MM.1S (cell line): ENCODE results near the gene PODXL2.
A peak's percentile ranks its signal among the peaks of the same experiment; 100 is the strongest.

ENCODE experiments used
- DNase-seq: peaks from one replicate; pipeline ENCODE4 v3.0.0-alpha.2; 2015
- H2AFZ ChIP-seq: fragments of 300-600 bp; sonication (generic); 2 replicates; pipeline ENCODE4 v1.6.0; 2016; ENCODE audit warnings: antibody characterized with exemption, low read length
- H3F3A ChIP-seq: fragments of 300-600 bp; sonication (generic); 2 replicates; pipeline ENCODE4 v1.6.1; 2016; ENCODE audit warnings: mild to moderate bottlenecking, antibody characterized with exemption, low read length, moderate library complexity, mixed read lengths; ENCODE audit not compliant: insufficient read depth
- H3K27ac ChIP-seq: fragments of 300-600 bp; sonication (generic); 2 replicates; pipeline ENCODE4 v1.5.1; 2016; ENCODE audit warnings: mild to moderate bottlenecking, low read length
- H3K27me3 ChIP-seq: fragments of 300-600 bp; sonication (generic); replicated peaks from 2 replicates; pipeline ENCODE4 v1.6.0; 2016; ENCODE audit warnings: low read length; ENCODE audit not compliant: insufficient read depth
- H3K36me3 ChIP-seq: fragments of 300-600 bp; sonication (generic); replicated peaks from 2 replicates; pipeline ENCODE4 v1.6.1; 2016; ENCODE audit warnings: mild to moderate bottlenecking, low read length, mixed read lengths; ENCODE audit not compliant: insufficient read depth
- H3K4me1 ChIP-seq: fragments of 300-600 bp; sonication (generic); 2 replicates; pipeline ENCODE4 v1.6.1; 2016; ENCODE audit warnings: low read length, mixed read lengths
- H3K4me2 ChIP-seq: fragments of 300-600 bp; sonication (generic); 2 replicates; pipeline ENCODE4 v1.6.0; 2016; ENCODE audit warnings: low read depth, low read length
- H3K4me3 ChIP-seq: fragments of 300-600 bp; sonication (generic); 2 replicates; pipeline ENCODE4 v1.5.1; 2016; ENCODE audit warnings: low read length, mixed read lengths
- H3K79me2 ChIP-seq: fragments of 300-600 bp; sonication (generic); 2 replicates; pipeline ENCODE4 v1.6.1; 2016; ENCODE audit warnings: mixed run types, low read length, mixed read lengths
- H3K9ac ChIP-seq: fragments of 300-600 bp; sonication (generic); 2 replicates; pipeline ENCODE4 v1.6.1; 2016; ENCODE audit warnings: low read length, mixed read lengths
- H3K9me2 ChIP-seq: fragments of 300-600 bp; sonication (generic); replicated peaks from 2 replicates; pipeline ENCODE4 v1.6.1; 2016; ENCODE audit warnings: mild to moderate bottlenecking, low read length, mixed read lengths; ENCODE audit not compliant: insufficient read depth
- H3K9me3 ChIP-seq: fragments of 300-600 bp; sonication (generic); replicated peaks from 2 replicates; pipeline ENCODE4 v1.6.1; 2016; ENCODE audit warnings: mild to moderate bottlenecking, low read length, mixed read lengths; ENCODE audit not compliant: insufficient read depth
- H4K20me1 ChIP-seq: fragments of 300-600 bp; sonication (generic); 2 replicates; pipeline ENCODE4 v1.6.1; 2016; ENCODE audit warnings: mild to moderate bottlenecking, low read length, moderate library complexity, mixed read lengths; ENCODE audit not compliant: insufficient read depth
- CTCF ChIP-seq: fragments of 300-600 bp; sonication (generic); IDR thresholded peaks from 2 replicates; pipeline ENCODE4 v1.5.1; 2016; ENCODE audit warnings: antibody characterized with exemption, low read length, mixed read lengths
- EZH2 ChIP-seq: fragments of 300-600 bp; sonication (generic); optimal IDR thresholded peaks from 2 replicates; pipeline ENCODE3; 2017; ENCODE audit warnings: low read depth, mild to moderate bottlenecking, antibody characterized with exemption, low read length, mixed read lengths
- EZH2phosphoT487 ChIP-seq: fragments of 300-600 bp; sonication (generic); IDR thresholded peaks from 2 replicates; pipeline ENCODE4 v1.6.1; 2018; ENCODE audit warnings: antibody characterized with exemption, low read length

Gene PODXL2

GRCh38 chr3:127690106-127690505, 61.1 kb downstream of the PODXL2 start:
- no peak overlapping the region for H2AFZ ChIP-seq
- H3K27me3 ChIP-seq, result no peaks in the 10 kb centered on the region
- H3K4me2 ChIP-seq, result no peak overlapping the region
- H3F3A ChIP-seq, result no peaks in the 10 kb centered on the region
- no peaks in the 10 kb centered on the region for H3K9me2 ChIP-seq
- H3K4me1 ChIP-seq, result no peaks in the 10 kb centered on the region
- H3K36me3 ChIP-seq, result no peaks in the 10 kb centered on the region
- H4K20me1 ChIP-seq, result no peaks in the 10 kb centered on the region
- no peaks in the 10 kb centered on the region for H3K79me2 ChIP-seq
- TF ChIP-seq CTCF (no peak), EZH2 (no peak), EZH2phosphoT487 (no peak)
- DNase-seq, result no peak
- no peak overlapping the region for H3K27ac ChIP-seq
- no peak overlapping the region for H3K9ac ChIP-seq
- H3K9me3 ChIP-seq, result no peaks in the 10 kb centered on the region
- H3K4me3 ChIP-seq, result no peak overlapping the region

DNA sequence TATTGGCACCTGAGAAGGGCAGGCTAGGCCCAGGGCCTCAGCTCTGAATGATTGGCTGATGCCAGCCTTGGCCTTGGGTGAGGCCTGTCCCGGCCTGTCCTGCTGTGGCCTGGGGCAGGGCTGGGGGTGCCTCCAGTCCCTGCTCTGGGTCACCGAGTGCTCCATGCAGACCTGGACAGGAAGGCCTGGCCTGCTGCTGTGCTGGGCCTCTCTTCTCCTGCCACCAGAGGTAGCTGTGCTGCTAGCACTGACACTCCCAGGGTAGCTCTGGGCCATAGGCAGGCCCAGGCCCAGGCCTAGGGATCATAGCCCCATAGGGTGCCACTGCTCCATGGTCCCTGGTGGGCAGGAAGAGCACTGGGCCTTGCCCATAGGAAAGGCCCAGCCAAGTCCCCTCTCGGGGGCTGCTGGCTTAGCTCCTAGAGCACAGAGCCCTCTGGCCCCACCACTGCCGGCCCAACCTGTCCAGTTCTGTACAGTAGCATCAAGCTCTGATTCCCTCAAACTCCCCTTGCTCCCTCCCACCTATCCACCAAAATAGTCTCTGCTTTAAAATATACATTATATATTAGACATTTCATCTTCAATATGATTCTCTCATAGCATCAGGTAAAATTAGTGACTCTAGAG, 62.0 kb downstream of the PODXL2 start:
- TF ChIP-seq EZH2phosphoT487 (no peak), CTCF (peak; percentile 24)
- Histone ChIP-seq H3K79me2 (no peaks in the 10 kb centered on the region), H3K4me2 (no peak overlapping the region), H3K9me2 (no peaks in the 10 kb centered on the region), H3F3A (no peaks in the 10 kb centered on the region), H3K27ac (no peak overlapping the region), H3K9me3 (no peaks in the 10 kb centered on the region), H3K4me3 (no peak overlapping the region), H2AFZ (no peak overlapping the region), H3K4me1 (no peaks in the 10 kb centered on the region), H4K20me1 (no peaks in the 10 kb centered on the region), H3K27me3 (no peaks in the 10 kb centered on the region), H3K9ac (no peak overlapping the region), H3K36me3 (no peaks in the 10 kb centered on the region)
- peak; percentile 14 for DNase-seq

GRCh38 chr3:127691489-127691888, 62.5 kb downstream of the PODXL2 start:
- no peak for DNase-seq
- Histone ChIP-seq H3K9me3 (no peaks in the 10 kb centered on the region), H3K4me2 (no peak overlapping the region), H4K20me1 (no peaks in the 10 kb centered on the region), H3K4me1 (no peaks in the 10 kb centered on the region), H3K36me3 (no peaks in the 10 kb centered on the region), H2AFZ (no peak overlapping the region), H3F3A (no peaks in the 10 kb centered on the region), H3K27me3 (no peaks in the 10 kb centered on the region), H3K9ac (no peak overlapping the region), H3K27ac (no peak overlapping the region), H3K9me2 (no peaks in the 10 kb centered on the region), H3K4me3 (no peak overlapping the region), H3K79me2 (no peaks in the 10 kb centered on the region)
- TF ChIP-seq EZH2, result no peak
- no peak for TF ChIP-seq CTCF
- TF ChIP-seq EZH2phosphoT487, result no peak
